Mesenchymal stem cell (in vitro differentiated cells and primary cell): ENCODE measurements around the gene NDUFB8.

Experiments
- DNase-seq: peaks from one replicate; pipeline ENCODE4 v3.0.0-alpha.2; 2013
- H2AFZ ChIP-seq: one replicate; pipeline ENCODE4 v1.6.1; 2013; ENCODE audit warnings: low read depth, mild to moderate bottlenecking, control low read depth, inconsistent platforms, low read length, moderate library complexity
- H2AK5ac ChIP-seq: 2 replicates; pipeline ENCODE4 v1.6.1; 2013; ENCODE audit warnings: low read length, moderate library complexity, mild to moderate bottlenecking, inconsistent platforms; ENCODE audit not compliant: severe bottlenecking
- H2BK120ac ChIP-seq: one replicate; pipeline ENCODE4 v1.6.1; 2013; ENCODE audit warnings: low read depth, mild to moderate bottlenecking, inconsistent platforms, low read length, moderate library complexity
- H2BK12ac ChIP-seq, 2 experiments: one replicate each; pipeline ENCODE4 v1.6.1; 2013; ENCODE audit warnings: inconsistent platforms in 2 of 2, low read length in 2 of 2, mild to moderate bottlenecking in 2 of 2, moderate library complexity in 2 of 2, control low read depth in 1 of 2
- H2BK15ac ChIP-seq: one replicate; pipeline ENCODE4 v1.6.1; 2013; ENCODE audit warnings: mild to moderate bottlenecking, low read depth, inconsistent platforms; ENCODE audit not compliant: poor library complexity, severe bottlenecking
- H2BK5ac ChIP-seq: 2 replicates; pipeline ENCODE4 v1.6.1; 2013; ENCODE audit warnings: low read depth, mild to moderate bottlenecking, low read length, control low read depth, inconsistent platforms; ENCODE audit not compliant: poor library complexity, severe bottlenecking
- H3K14ac ChIP-seq, 2 experiments: one replicate each; pipeline ENCODE4 v1.6.1; 2013; ENCODE audit warnings: inconsistent platforms in 2 of 2, low read length in 2 of 2, control low read depth in 1 of 2, mild to moderate bottlenecking in 1 of 2, moderate library complexity in 1 of 2
- H3K18ac ChIP-seq, 2 experiments: one replicate each; pipeline ENCODE4 v1.6.1; 2013; ENCODE audit warnings: inconsistent platforms in 2 of 2, low read length in 2 of 2, control low read depth in 1 of 2, low read depth in 1 of 2, mild to moderate bottlenecking in 1 of 2
- H3K23ac ChIP-seq, 2 experiments: one replicate each; pipeline ENCODE4 v1.6.1; 2013; ENCODE audit warnings: inconsistent platforms in 2 of 2, low read length in 2 of 2, mild to moderate bottlenecking in 2 of 2, moderate library complexity in 2 of 2, control low read depth in 1 of 2
- H3K27ac ChIP-seq: 2 replicates; pipeline ENCODE4 v1.5.1; 2013; ENCODE audit warnings: mild to moderate bottlenecking, moderate library complexity, low read length, control low read depth, inconsistent platforms; ENCODE audit not compliant: poor library complexity, severe bottlenecking
- H3K27me3 ChIP-seq, 2 experiments: 2 replicates each; pipeline versions ENCODE4 v1.6.1 to v1.7.0; 2013; ENCODE audit warnings: low read length in 2 of 2, mild to moderate bottlenecking in 2 of 2, moderate library complexity in 2 of 2, control low read depth in 1 of 2, inconsistent platforms in 1 of 2; ENCODE audit not compliant: control insufficient read depth in 1 of 2, insufficient read depth in 1 of 2
- H3K36me3 ChIP-seq, 2 experiments: 2 replicates each; pipeline versions ENCODE4 v1.6.1 to v1.7.0; 2013; ENCODE audit warnings: low read length in 2 of 2, control low read depth in 1 of 2, inconsistent platforms in 1 of 2, low read depth in 1 of 2, mild to moderate bottlenecking in 1 of 2; ENCODE audit not compliant: insufficient read depth in 2 of 2, control insufficient read depth in 1 of 2
- H3K4ac ChIP-seq, 2 experiments: one replicate each; pipeline ENCODE4 v1.6.1; 2013; ENCODE audit warnings: inconsistent platforms in 2 of 2, low read length in 2 of 2, mild to moderate bottlenecking in 2 of 2, moderate library complexity in 2 of 2, control low read depth in 1 of 2, low read depth in 1 of 2
- H3K4me1 ChIP-seq: 2 replicates; pipeline ENCODE4 v1.6.1; 2013; ENCODE audit warnings: low read depth, low read length, control low read depth; ENCODE audit not compliant: control insufficient read depth, insufficient read depth
- H3K4me2 ChIP-seq: 2 replicates; pipeline ENCODE4 v1.6.1; 2013; ENCODE audit warnings: low read length, mild to moderate bottlenecking, inconsistent platforms; ENCODE audit not compliant: poor library complexity, severe bottlenecking
- H3K4me3 ChIP-seq, 2 experiments: 2 replicates each; pipeline versions ENCODE4 v1.5.1 to v1.7.0; 2013; ENCODE audit warnings: low read length in 2 of 2, mild to moderate bottlenecking in 2 of 2, control low read depth in 1 of 2, low read depth in 1 of 2; ENCODE audit not compliant: insufficient read depth in 1 of 2
- H3K79me1 ChIP-seq: replicated peaks from 2 replicates; pipeline ENCODE4 v1.6.1; 2013; ENCODE audit warnings: mild to moderate bottlenecking, control low read depth, low read length, inconsistent platforms; ENCODE audit not compliant: poor library complexity, severe bottlenecking
- H3K9ac ChIP-seq: 2 replicates; pipeline ENCODE4 v1.7.0; 2013; ENCODE audit warnings: mild to moderate bottlenecking, low read length, moderate library complexity
- H3K9me3 ChIP-seq: 2 replicates; pipeline ENCODE4 v1.7.0; 2013; ENCODE audit warnings: mild to moderate bottlenecking, low read length; ENCODE audit not compliant: control insufficient read depth
- H4K8ac ChIP-seq: one replicate; pipeline ENCODE4 v1.6.1; 2013; ENCODE audit warnings: inconsistent platforms, mild to moderate bottlenecking, low read length, moderate library complexity
- H4K91ac ChIP-seq: one replicate; pipeline ENCODE4 v1.6.1; 2013; ENCODE audit warnings: mild to moderate bottlenecking, low read length, inconsistent platforms
- WGBS: methylation state at CpG from one replicate; pipeline ENCODE4 v1.1.7; 2013; ENCODE audit warnings: mixed read lengths; 5-methylcytosine and 5-hydroxymethylcytosine counted together

Gene NDUFB8

GRCh38 chr10:100567826-100568225, 38.2 kb upstream of the NDUFB8 start:
- Histone ChIP-seq H2AFZ (no peak overlapping the region), H4K91ac (no peak overlapping the region), H3K23ac (no peak overlapping the region), H3K36me3 (no peaks in the 10 kb centered on the region), H2BK120ac (no peak overlapping the region), H3K9me3 (no peaks in the 10 kb centered on the region), H3K9ac (no peak overlapping the region), H3K79me1 (no peaks in the 10 kb centered on the region), H3K4me2 (no peak overlapping the region), H2BK12ac (no peak overlapping the region), H3K18ac (no peak overlapping the region), H2AK5ac (no peak overlapping the region), H3K4me1 (peaks cover 5% of the 10 kb centered on the region), H4K8ac (no peak overlapping the region), H2BK5ac (no peak overlapping the region), H3K4me3 (no peak overlapping the region), H3K27me3 (peaks cover 78 to 93% of the 10 kb centered on the region in 2 experiments), H2BK15ac (no peak overlapping the region), H3K14ac (no peak overlapping the region), H3K27ac (no peak overlapping the region), H3K4ac (no peak overlapping the region)
- 57% methylated on average over 6 of the region's 6 CpGs for WGBS
- DNase-seq = no peak

DNA sequence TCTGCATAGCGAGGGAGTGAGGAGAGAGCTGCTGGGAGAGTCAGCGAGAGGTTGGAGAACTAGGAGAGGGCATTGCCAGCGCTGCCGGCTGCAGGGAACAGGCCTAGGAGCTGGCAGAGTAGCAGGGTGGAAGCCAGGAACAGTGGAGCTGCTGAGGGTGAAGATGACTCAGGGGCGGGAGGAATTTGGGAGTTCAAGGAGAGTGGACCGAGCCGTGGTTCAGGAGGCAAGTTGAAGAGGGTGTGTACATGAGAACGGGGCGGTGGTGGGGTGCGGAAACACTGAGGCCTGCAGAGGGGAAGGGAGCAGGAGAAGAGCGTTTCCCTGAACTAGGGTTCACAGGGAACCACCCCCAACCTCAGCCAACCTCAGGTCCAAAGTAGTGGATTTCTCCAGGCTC, 37.6 kb upstream of the NDUFB8 start:
- Histone ChIP-seq H3K4me3 (no peak overlapping the region), H2BK15ac (no peak overlapping the region), H2AFZ (no peak overlapping the region), H3K14ac (no peak overlapping the region), H3K23ac (no peak overlapping the region), H3K27me3 (peaks cover 77 to 94% of the 10 kb centered on the region in 2 experiments), H3K4me1 (peaks cover 6% of the 10 kb centered on the region), H3K27ac (no peak overlapping the region), H2BK12ac (no peak overlapping the region), H2BK5ac (no peak overlapping the region), H3K4ac (no peak overlapping the region), H3K79me1 (no peaks in the 10 kb centered on the region), H3K9ac (no peak overlapping the region), H3K36me3 (no peaks in the 10 kb centered on the region), H2AK5ac (no peak overlapping the region), H3K9me3 (no peaks in the 10 kb centered on the region), H2BK120ac (no peak overlapping the region), H3K4me2 (no peak overlapping the region), H3K18ac (no peak overlapping the region), H4K8ac (no peak overlapping the region), H4K91ac (no peak overlapping the region)
- 66% methylated on average over 8 of the region's 11 CpGs for WGBS
- DNase-seq = no peak

DNA sequence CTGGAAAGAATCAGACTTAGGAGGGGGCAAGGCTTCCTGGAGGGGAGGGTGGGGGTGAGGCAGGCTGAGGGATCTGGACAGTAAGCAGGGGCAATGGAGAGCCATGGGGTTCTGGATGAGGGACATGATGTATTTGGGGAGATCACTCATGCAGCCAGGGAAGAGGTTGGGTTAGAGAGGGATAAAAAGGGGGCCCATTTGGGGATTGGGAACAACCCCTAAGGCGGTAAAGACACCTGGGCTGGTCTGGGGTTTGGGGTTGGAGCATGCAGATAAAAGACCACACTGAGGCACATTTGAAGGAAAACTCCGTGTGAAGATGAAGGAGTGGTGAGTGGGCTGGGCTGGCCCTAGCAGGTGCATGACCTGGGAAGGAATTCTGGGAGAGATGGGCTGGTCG, 36.9 kb upstream of the NDUFB8 start:
- H3K14ac ChIP-seq = no peak overlapping the region
- no peak overlapping the region for H2BK5ac ChIP-seq
- no peak overlapping the region for H3K18ac ChIP-seq
- no peak overlapping the region for H3K4ac ChIP-seq
- H2AK5ac ChIP-seq = no peak overlapping the region
- no peak overlapping the region for H3K4me3 ChIP-seq
- no peak overlapping the region for H4K8ac ChIP-seq
- no peak overlapping the region for H4K91ac ChIP-seq
- no peak overlapping the region for H3K27ac ChIP-seq
- no peak overlapping the region for H3K9ac ChIP-seq
- H3K4me1 ChIP-seq = peaks cover 12% of the 10 kb centered on the region
- H3K23ac ChIP-seq = no peak overlapping the region
- peaks cover 76 to 96% of the 10 kb centered on the region in 2 experiments for H3K27me3 ChIP-seq
- H3K4me2 ChIP-seq = no peak overlapping the region
- peak overlapping the region; percentile 18 for H2BK15ac ChIP-seq
- DNase-seq = no peak
- no peak overlapping the region for H2BK120ac ChIP-seq
- 74% methylated on average over 3 of the region's 3 CpGs for WGBS
- H3K9me3 ChIP-seq = no peaks in the 10 kb centered on the region
- peaks cover 0 to under 1% of the 10 kb centered on the region in 2 experiments for H3K36me3 ChIP-seq
- H2AFZ ChIP-seq = no peak overlapping the region
- H2BK12ac ChIP-seq = no peak overlapping the region
- H3K79me1 ChIP-seq = no peaks in the 10 kb centered on the region

- Histone ChIP-seq H3K4me1 (peaks cover 12% of the 10 kb centered on the region), H3K27me3 (peaks cover 68 to 91% of the 10 kb centered on the region in 2 experiments), H3K9ac (no peak overlapping the region), H3K4ac (no peak overlapping the region), H3K27ac (no peak overlapping the region), H2BK120ac (no peak overlapping the region), H2AK5ac (no peak overlapping the region), H4K91ac (no peak overlapping the region), H4K8ac (no peak overlapping the region), H2AFZ (no peak overlapping the region), H3K18ac (no peak overlapping the region), H3K23ac (no peak overlapping the region), H3K4me2 (no peak overlapping the region), H3K9me3 (no peaks in the 10 kb centered on the region), H3K4me3 (no peak overlapping the region), H2BK5ac (no peak overlapping the region), H3K14ac (no peak overlapping the region), H3K79me1 (no peaks in the 10 kb centered on the region), H2BK12ac (no peak overlapping the region), H3K36me3 (peaks cover 2 to 3% of the 10 kb centered on the region in 2 experiments), H2BK15ac (no peak overlapping the region)
- 89% methylated on average over 9 of the region's 9 CpGs for WGBS
- DNase-seq = no peak
Measured at GRCh38 chr10:100565206-100565985, 35.7 kb upstream of the NDUFB8 start.
